Heart right ventricle (tissue), 16 donors: ENCODE measurements around the gene GALNT18. TPM values are rescaled to one million over a fixed set of nuclear protein-coding genes. Genes with fewer than 3 reads are reported as not detected.

Source experiments
- ATAC-seq, 8 donors: fragments of 200-7000 bp; cut with Tn5 transposase; one replicate each; pipeline ENCODE4 v1.9.1; 2020; ENCODE audit warnings: mild to moderate bottlenecking in 8 of 8, moderate library complexity in 8 of 8, moderate number of reproducible peaks in 1 of 8
- DNase-seq, 2 donors: peaks; one replicate each; pipeline ENCODE4 v3.0.0-alpha.2; 2020
- H3K27ac ChIP-seq, 10 donors: fragments of 200-600 bp; sonication (generic) in 2 of 10; one replicate each; pipeline versions ENCODE4 v1.5.0 to v1.8.0; 2020 to 2022; ENCODE audit warnings: mild to moderate bottlenecking in 3 of 10
- H3K27me3 ChIP-seq, 7 donors: fragments of 200-600 bp; one replicate each; pipeline ENCODE4 v1.8.0; 2021 to 2022; ENCODE audit warnings: mild to moderate bottlenecking in 2 of 7
- H3K36me3 ChIP-seq, 9 donors: fragments of 200-600 bp; sonication (generic) in 1 of 9; one replicate each; pipeline versions ENCODE4 v1.5.0 to v1.8.0; 2020 to 2022; ENCODE audit warnings: mild to moderate bottlenecking in 2 of 9
- H3K4me1 ChIP-seq, 9 donors: fragments of 200-600 bp; sonication (generic) in 1 of 9; one replicate each; pipeline versions ENCODE4 v1.5.0 to v1.8.0; 2020 to 2022; ENCODE audit warnings: mild to moderate bottlenecking in 4 of 9
- H3K4me3 ChIP-seq, 10 donors: fragments of 200-600 bp; sonication (generic) in 2 of 10; one replicate each; pipeline versions ENCODE4 v1.5.0 to v1.8.0; 2020 to 2022; ENCODE audit warnings: mild to moderate bottlenecking in 7 of 10, moderate library complexity in 2 of 10
- H3K9me3 ChIP-seq, 11 donors: fragments of 200-600 bp in 10 of 11; sonication (generic) in 2 of 11; one replicate each; pipeline versions ENCODE4 v1.5.0 to v1.8.0; 2013 to 2022; ENCODE audit warnings: mild to moderate bottlenecking in 2 of 11, control low read depth in 1 of 11, moderate library complexity in 1 of 11
- WGBS, 2 donors: extraction: QIAGEN DNeasy Blood & Tissue Kit; methylation state at CpG; one replicate each; pipeline ENCODE4 v1.1.7; 2013; ENCODE audit warnings: inconsistent platforms in 1 of 2; 5-methylcytosine and 5-hydroxymethylcytosine counted together
- intact Hi-C, 10 donors: fragments of 100-400 bp; cut with DNase I; formaldehyde crosslinking; loops; one replicate each; pipeline versions ENCODE4 v1.11.1 to v1.14.2; 2022
- polyA plus RNA-seq, 2 donors: library from polyadenylated mRNA; stranded (reverse); fragments of 200-250 nt; gene quantifications; one replicate each; pipeline ENCODE4 v1.2.3, GENCODE V29; 2013
- total RNA-seq, 10 donors: library from RNA; stranded (reverse); fragmentation: NEBNext Ultra II Directional in 3 of 10; extraction: Animal tissue kit (Norgen Biotek cat#: 25700) in 3 of 10; gene quantifications; one replicate each; pipeline versions ENCODE4 v1.2.1 to v1.2.4, GENCODE V29; 2021 to 2023
- TF ChIP-seq, protein P1 (sequence below), 9 donors: fragments of 200-600 bp; sonication (generic) in 2 of 9; IDR thresholded peaks; one replicate each; pipeline versions ENCODE4 v1.5.0 to v1.8.0; 2021 to 2022; ENCODE audit warnings: antibody characterized with exemption in 9 of 9, mild to moderate bottlenecking in 5 of 9, moderate library complexity in 1 of 9
- donor health status: Arrhythmogenic right ventricular cardiomyopathy.
- donor health status: ischemic (EF 13 %, LVEDD 7.1; RV severe dilation, severe dysfunction).
- donor health status: healthy with polysubstance abuse.
- donor health status: DM: no; HTN: yes; CAD: no.
- donor health status: DM: no; HTN: no; CAD: no.
- donor health status: ischemic (EF 25% LVEDD 6.9; RV normal size, moderate dysfunction).
- donor health status: ischemic (EF 25% LVEDD 5.7; RV mildly dilated, moderate dysfunction).
- donor health status: healthy.
- donor health status: DM: yes; HTN: yes; CAD: no.
- donor health status: Ischemic cardiomyopathy.
- donor health status: ischemic (EF 35%, LVEDD 5.7; RV mildly dilated, moderate dysfunction).
- donor health status: nonischemic (EF 11% LVEDD 7.7; RV severe dilation, severe dysfunction).
- donor health status: DM: yes; HTN: yes; CAD: no.
- donor health status: PGD.
- donor health status: ischemic (EF 29% LVEDD 5.4; RV normal size, mild dysfunction).
- donor health status: nonischemic (EF 23%, LVEDD 6.1; RV moderate dilation, normal function).

GALNT18 gene
- total and polyA plus RNA-seq, 12 donors, result 7.0 to 29.0 (median 15.6) TPM

- no peak overlapping the region for H3K4me3 ChIP-seq
- 96 to 97% methylated on average over 7 of the region's 7 CpGs for WGBS, 2 donors
- peaks cover 8 to 77% (median 45%) of the 10 kb centered on the region in 9 donors for H3K4me1 ChIP-seq
- ATAC-seq, result no peak
- peaks cover 0 to 7% (median 0%) of the 10 kb centered on the region in 9 donors for H3K36me3 ChIP-seq
- DNase-seq, result no peak
- H3K27ac ChIP-seq, result no peak overlapping the region
- TF ChIP-seq, protein P1, sequence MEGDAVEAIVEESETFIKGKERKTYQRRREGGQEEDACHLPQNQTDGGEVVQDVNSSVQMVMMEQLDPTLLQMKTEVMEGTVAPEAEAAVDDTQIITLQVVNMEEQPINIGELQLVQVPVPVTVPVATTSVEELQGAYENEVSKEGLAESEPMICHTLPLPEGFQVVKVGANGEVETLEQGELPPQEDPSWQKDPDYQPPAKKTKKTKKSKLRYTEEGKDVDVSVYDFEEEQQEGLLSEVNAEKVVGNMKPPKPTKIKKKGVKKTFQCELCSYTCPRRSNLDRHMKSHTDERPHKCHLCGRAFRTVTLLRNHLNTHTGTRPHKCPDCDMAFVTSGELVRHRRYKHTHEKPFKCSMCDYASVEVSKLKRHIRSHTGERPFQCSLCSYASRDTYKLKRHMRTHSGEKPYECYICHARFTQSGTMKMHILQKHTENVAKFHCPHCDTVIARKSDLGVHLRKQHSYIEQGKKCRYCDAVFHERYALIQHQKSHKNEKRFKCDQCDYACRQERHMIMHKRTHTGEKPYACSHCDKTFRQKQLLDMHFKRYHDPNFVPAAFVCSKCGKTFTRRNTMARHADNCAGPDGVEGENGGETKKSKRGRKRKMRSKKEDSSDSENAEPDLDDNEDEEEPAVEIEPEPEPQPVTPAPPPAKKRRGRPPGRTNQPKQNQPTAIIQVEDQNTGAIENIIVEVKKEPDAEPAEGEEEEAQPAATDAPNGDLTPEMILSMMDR (IDR thresholded peaks at IDR 0.05), result no peak
- intact Hi-C loops, result loop anchor here in 2 of 10 donors (5.0 to 10.0 kb wide), 2 partner anchors 108 to 190 kb away; no protein-coding TSS in a partner anchor
- no peaks in the 10 kb centered on the region for H3K9me3 ChIP-seq
- peaks cover 0 to 3% (median 0%) of the 10 kb centered on the region in 7 donors for H3K27me3 ChIP-seq
Observed at GRCh38 chr11:11424688-11425087, 197.1 kb downstream of the GALNT18 start.

- H3K27ac ChIP-seq, result no peak overlapping the region
- intact Hi-C loops, result loop anchor here in 1 of 10 donors (10.0 kb wide), 1 partner anchor 192 kb away; no protein-coding TSS in a partner anchor
- 93% methylated on average over 5 of the region's 5 CpGs for WGBS, 2 donors
- H3K4me3 ChIP-seq, result no peak overlapping the region
- TF ChIP-seq, protein P1 (IDR thresholded peaks at IDR 0.05), result no peak
- H3K27me3 ChIP-seq, result peaks cover 0 to 20% (median 0%) of the 10 kb centered on the region in 7 donors
- no peaks in the 10 kb centered on the region for H3K9me3 ChIP-seq
- peaks cover 5 to 68% (median 35%) of the 10 kb centered on the region in 9 donors for H3K4me1 ChIP-seq
- no peaks in the 10 kb centered on the region for H3K36me3 ChIP-seq
- ATAC-seq (no peak), DNase-seq (no peak)
Observed at GRCh38 chr11:11422411-11423128, 199.2 kb downstream of the GALNT18 start.

DNA sequence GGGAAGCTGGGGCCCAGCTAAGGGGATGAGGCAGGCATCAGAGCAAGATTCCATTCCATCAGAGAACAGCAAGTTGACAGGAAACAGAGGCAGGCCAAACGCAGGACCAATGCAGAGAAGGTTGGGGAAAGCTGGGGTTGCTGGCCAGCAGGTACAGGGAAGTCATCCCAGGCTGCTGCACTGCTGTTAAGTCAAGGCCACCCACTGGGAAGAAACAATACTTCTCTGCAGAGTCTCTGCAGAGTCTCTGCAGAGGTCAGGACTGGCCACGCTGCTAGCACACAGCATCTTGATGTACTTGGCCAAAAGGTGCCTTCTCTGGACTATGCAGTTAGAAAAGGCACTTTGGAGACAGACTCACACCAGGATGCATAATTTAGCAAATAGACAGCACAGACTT, 200.3 kb downstream of the GALNT18 start:
- Histone ChIP-seq H3K4me3 (no peak overlapping the region), H3K36me3 (no peaks in the 10 kb centered on the region), H3K9me3 (no peaks in the 10 kb centered on the region), H3K27me3 (peaks cover 0 to 25% (median 0%) of the 10 kb centered on the region in 7 donors), H3K4me1 (peaks cover 3 to 65% (median 30%) of the 10 kb centered on the region in 9 donors), H3K27ac (peak overlapping the region in 4 of 10 donors; percentile 4 to 55 (median 28))
- no peak for DNase-seq
- TF ChIP-seq, protein P1 (IDR thresholded peaks at IDR 0.05), result no peak
- intact Hi-C loops, result loop anchor here in 1 of 10 donors (10.0 kb wide), 1 partner anchor 193 kb away; no protein-coding TSS in a partner anchor
- WGBS, 2 donors, result 48 to 100% methylated on average over 1 to 2 of the region's 2 CpGs
- ATAC-seq, result no peak

DNA sequence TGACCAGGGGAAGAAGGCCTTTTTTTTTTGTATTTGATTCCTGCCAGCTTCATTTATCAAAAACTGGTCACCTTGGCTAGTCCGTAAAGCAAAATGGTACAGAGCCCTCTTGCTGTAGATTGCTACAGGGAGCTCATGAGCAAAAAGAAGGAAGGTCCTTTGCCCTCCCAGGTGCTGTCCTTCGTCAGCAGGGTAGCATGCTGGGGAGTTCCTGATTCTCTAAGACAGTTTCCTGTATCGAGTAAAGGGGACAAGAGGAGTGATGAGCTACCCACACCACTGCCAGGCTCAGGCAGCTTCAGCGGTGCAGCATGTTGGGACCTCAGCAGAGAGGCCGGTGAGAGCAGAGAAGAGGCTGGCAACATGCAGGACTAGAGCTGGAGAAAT, 200.9 kb downstream of the GALNT18 start:
- peak in 1 of 8 donors; percentile 35 for ATAC-seq

More for the DNA sequence above, 200.9 kb downstream of the GALNT18 start:
- H3K36me3 ChIP-seq, result no peaks in the 10 kb centered on the region
- peaks cover 0 to 29% (median 0%) of the 10 kb centered on the region in 7 donors for H3K27me3 ChIP-seq
- WGBS, 2 donors, result 66 to 80% methylated on average over 5 of the region's 5 CpGs
- peak overlapping the region in 6 of 10 donors; percentile 4 to 55 (median 28) for H3K27ac ChIP-seq
- TF ChIP-seq, protein P1 (IDR thresholded peaks at IDR 0.05), result no peak
- no peak for DNase-seq
- intact Hi-C loops, result loop anchor here in 1 of 10 donors (10.0 kb wide), 1 partner anchor 194 kb away; no protein-coding TSS in a partner anchor
- H3K4me3 ChIP-seq, result no peak overlapping the region
- H3K9me3 ChIP-seq, result no peaks in the 10 kb centered on the region
- peaks cover 6 to 65% (median 34%) of the 10 kb centered on the region in 9 donors for H3K4me1 ChIP-seq
